AG09309 (cell line): ENCODE results near the gene CDC42BPA.

Source experiments
- DNase-seq: peaks from one replicate; pipeline ENCODE4 v3.0.0-alpha.2; 2010; ENCODE audit warnings: low read depth
- H3K4me3 ChIP-seq: 2 replicates; pipeline ENCODE4 v1.5.1; 2011; ENCODE audit warnings: mild to moderate bottlenecking, low read depth, low read length, moderate library complexity; ENCODE audit not compliant: control insufficient read depth
- TF ChIP-seq, protein P1 (sequence below): IDR thresholded peaks from 2 replicates; pipeline ENCODE4 v1.5.1; 2011; ENCODE audit warnings: mild to moderate bottlenecking, low read depth, low read length, inconsistent platforms; ENCODE audit not compliant: insufficient read depth, control insufficient read depth; ENCODE audit errors: missing control alignments

The CDC42BPA gene

GRCh38 chr1:227069490-227069889, 248.8 kb downstream of the CDC42BPA start:
- no peak overlapping the region for H3K4me3 ChIP-seq
- TF ChIP-seq, protein P1, sequence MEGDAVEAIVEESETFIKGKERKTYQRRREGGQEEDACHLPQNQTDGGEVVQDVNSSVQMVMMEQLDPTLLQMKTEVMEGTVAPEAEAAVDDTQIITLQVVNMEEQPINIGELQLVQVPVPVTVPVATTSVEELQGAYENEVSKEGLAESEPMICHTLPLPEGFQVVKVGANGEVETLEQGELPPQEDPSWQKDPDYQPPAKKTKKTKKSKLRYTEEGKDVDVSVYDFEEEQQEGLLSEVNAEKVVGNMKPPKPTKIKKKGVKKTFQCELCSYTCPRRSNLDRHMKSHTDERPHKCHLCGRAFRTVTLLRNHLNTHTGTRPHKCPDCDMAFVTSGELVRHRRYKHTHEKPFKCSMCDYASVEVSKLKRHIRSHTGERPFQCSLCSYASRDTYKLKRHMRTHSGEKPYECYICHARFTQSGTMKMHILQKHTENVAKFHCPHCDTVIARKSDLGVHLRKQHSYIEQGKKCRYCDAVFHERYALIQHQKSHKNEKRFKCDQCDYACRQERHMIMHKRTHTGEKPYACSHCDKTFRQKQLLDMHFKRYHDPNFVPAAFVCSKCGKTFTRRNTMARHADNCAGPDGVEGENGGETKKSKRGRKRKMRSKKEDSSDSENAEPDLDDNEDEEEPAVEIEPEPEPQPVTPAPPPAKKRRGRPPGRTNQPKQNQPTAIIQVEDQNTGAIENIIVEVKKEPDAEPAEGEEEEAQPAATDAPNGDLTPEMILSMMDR: no peak
- no peak for DNase-seq

DNA sequence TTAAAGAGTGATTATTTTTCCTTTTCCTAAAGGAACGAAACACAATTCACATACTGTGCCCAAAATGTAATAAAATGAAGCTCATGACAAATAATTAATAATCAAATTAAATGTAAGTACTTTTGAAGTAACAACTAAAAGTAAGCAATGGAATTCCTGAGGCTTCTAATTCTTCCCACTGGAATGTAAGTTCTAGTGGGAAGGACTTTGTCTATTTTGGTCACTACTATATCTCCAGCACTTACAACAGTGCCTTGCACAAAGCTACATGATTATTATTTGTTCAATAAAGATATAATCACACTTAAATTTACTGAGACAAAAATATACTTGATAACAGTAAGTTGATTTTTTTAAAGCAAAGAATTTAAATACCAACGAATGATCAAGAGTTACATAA, 249.4 kb downstream of the CDC42BPA start:
- no peak overlapping the region for H3K4me3 ChIP-seq
- TF ChIP-seq, protein P1: no peak
- DNase-seq: no peak

- no peak for DNase-seq
- TF ChIP-seq, protein P1: no peak
- H3K4me3 ChIP-seq: no peak overlapping the region
Observed at GRCh38 chr1:227066999-227067398, 251.3 kb downstream of the CDC42BPA start.

DNA sequence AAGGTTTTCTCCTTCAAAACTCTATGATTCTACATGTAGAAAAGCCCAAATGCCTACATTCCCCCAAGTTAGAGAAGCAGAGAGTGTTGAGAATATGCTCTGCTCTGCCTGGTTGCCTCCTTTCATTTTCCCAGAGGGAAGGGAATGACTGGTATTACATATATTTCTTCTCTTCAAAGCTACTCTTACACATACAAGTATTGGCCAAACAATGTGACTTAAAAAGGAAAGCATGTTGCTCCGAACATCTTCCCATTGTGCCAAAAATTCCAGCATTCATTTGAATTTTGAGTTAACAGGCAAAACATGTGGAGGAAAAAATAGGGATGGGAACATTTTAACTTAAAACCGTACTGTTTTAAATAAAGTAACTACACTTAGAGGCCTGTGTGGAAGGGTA, 253.0 kb downstream of the CDC42BPA start:
- TF ChIP-seq, protein P1: no peak
- no peak for DNase-seq
- H3K4me3 ChIP-seq: no peak overlapping the region

DNA sequence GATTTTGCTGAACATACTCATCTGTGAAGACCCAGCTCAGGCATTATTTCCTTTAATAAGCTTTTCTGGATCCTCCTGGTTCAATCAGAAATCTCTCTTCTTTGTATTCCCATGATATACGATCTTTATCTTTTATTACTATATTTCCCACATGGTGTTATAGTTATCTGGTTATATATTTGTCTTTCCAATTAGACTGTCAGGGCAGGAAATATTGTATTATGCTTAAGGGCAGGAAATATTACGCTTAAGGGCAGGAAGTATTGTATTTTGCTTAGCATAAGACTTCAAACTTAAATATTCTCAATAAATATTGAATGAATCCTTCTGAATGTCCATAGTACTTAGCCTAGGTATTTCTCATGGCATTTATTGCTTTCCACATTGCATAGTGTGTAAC, 256.0 kb downstream of the CDC42BPA start:
- no peak for DNase-seq
- no peak overlapping the region for H3K4me3 ChIP-seq
- TF ChIP-seq, protein P1: no peak

- TF ChIP-seq, protein P1: no peak
- H3K4me3 ChIP-seq: no peak overlapping the region
- no peak for DNase-seq
Observed at GRCh38 chr1:227059076-227059475, 259.2 kb downstream of the CDC42BPA start.

DNA sequence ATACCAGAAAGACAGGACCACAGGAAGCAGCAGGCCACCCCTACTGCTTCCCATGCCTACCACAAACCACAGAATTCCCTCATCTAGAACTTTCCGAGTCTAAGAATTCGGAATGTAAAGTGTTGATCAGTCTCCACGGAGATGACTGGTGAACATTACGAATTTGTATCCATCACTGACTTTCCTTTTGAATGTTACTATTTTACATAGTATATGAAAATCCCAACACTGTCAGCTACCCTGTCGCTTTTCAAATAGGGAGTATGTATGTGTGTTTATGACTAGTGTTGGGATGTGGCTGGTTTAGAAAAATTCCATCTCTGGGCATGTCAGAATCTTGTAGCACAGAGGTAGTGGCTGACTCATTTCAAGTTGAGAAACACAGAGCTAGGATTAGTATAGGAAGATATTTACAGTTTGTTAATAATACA, 260.0 kb downstream of the CDC42BPA start:
- TF ChIP-seq, protein P1: no peak
- H3K4me3 ChIP-seq: no peak overlapping the region
- peak; percentile 39 for DNase-seq
